HepG2 (cell line): Measurements from ENCODE around the gene CUTC. TPM values are rescaled to one million over a fixed set of nuclear protein-coding genes. Genes with fewer than 3 reads are reported as not detected.

Experiments
- ATAC-seq: fragments of 200-7000 bp; cut with Tn5 transposase; 3 replicates; pipeline ENCODE4 v1.9.1; 2020; ENCODE audit warnings: mild to moderate bottlenecking, moderate library complexity
- BruUV-seq: library from RNA; stranded (reverse); fragments of 400-500 nt; replicated peaks from 2 replicates; lab custom pipeline; 2021; lab: Mats Ljungman, UMichigan
- CTCF ChIA-PET: fragments of 300-600 bp; formaldehyde crosslinking; extraction: SDS; loops from one replicate; lab custom pipeline; 2021; ENCODE audit warnings: low total read pairs, inconsistent platforms, low intra/inter-chr PET ratio; lab: Yijun Ruan, JAX
- POLR2A ChIA-PET: fragments of 350-600 bp; sonication (Branson Sonifier 250); formaldehyde crosslinking; loops from one replicate; lab custom pipeline; 2020; ENCODE audit warnings: antibody characterized with exemption, inconsistent platforms; lab: Yijun Ruan, JAX
- DNase-seq: peaks from one replicate; pipeline ENCODE4 v3.0.0-alpha.2; 2015; ENCODE audit warnings: low spot score
- FAIRE-seq: peaks from 3 replicates; lab custom pipeline; 2011; peaks lifted over from hg19 to GRCh38; lab: Jason Lieb, UNC
- H2AFZ ChIP-seq: one replicate; pipeline ENCODE4 v1.6.1; 2011; ENCODE audit warnings: low read length, inconsistent platforms
- H3K27ac ChIP-seq: fragments of 300-600 bp; 3 replicates; pipeline ENCODE4 v1.8.0; 2011; ENCODE audit warnings: mixed run types, mild to moderate bottlenecking, mixed read lengths, low read length, inconsistent platforms; ENCODE audit not compliant: insufficient read depth; ENCODE audit errors: extremely low read length
- H3K27me3 ChIP-seq, 2 experiments: fragments of 200-600 bp in 1 of 2; 2 replicates in 1 of 2; 3 replicates in 1 of 2; pipeline versions ENCODE4 v1.6.0 to v1.8.0; 2011; ENCODE audit warnings: low read length in 2 of 2, mild to moderate bottlenecking in 2 of 2, moderate library complexity in 2 of 2, inconsistent platforms in 1 of 2; ENCODE audit not compliant: insufficient read depth in 2 of 2, control insufficient read depth in 1 of 2
- H3K36me3 ChIP-seq, 2 experiments: fragments of 200-600 bp in 1 of 2; replicated peaks in 1 of 2; 2 replicates in 1 of 2; 3 replicates in 1 of 2; pipeline versions ENCODE4 v1.5.1 to v1.8.0; 2011; ENCODE audit warnings: low read length in 2 of 2, inconsistent platforms in 1 of 2; ENCODE audit not compliant: insufficient read depth in 2 of 2, control insufficient read depth in 1 of 2
- H3K4me1 ChIP-seq: 2 replicates; pipeline ENCODE4 v1.5.1; 2012; ENCODE audit warnings: low read length, inconsistent platforms; ENCODE audit not compliant: insufficient read depth
- H3K4me2 ChIP-seq: 2 replicates; pipeline ENCODE4 v1.6.0; 2011; ENCODE audit warnings: low read depth, low read length, inconsistent platforms
- H3K4me3 ChIP-seq, 3 experiments: fragments of 200-600 bp in 1 of 3; sonication (generic), shearing (Covaris generic) in 1 of 3; replicated peaks in 1 of 3; 2 replicates each; pipeline ENCODE4 v1.5.1; 2011 to 2016; ENCODE audit warnings: low read length in 3 of 3, inconsistent platforms in 2 of 3, low read depth in 2 of 3, mild to moderate bottlenecking in 2 of 3, control low read depth in 1 of 3, mixed read lengths in 1 of 3; ENCODE audit not compliant: insufficient read depth in 1 of 3
- H3K79me2 ChIP-seq: one replicate; pipeline ENCODE4 v1.6.1; 2011; ENCODE audit warnings: low read length, inconsistent platforms; ENCODE audit not compliant: insufficient read depth
- H3K9ac ChIP-seq: 2 replicates; pipeline ENCODE4 v1.6.0; 2011; ENCODE audit warnings: mild to moderate bottlenecking, low read depth, low read length, inconsistent platforms; ENCODE audit not compliant: insufficient read depth
- H3K9me3 ChIP-seq: 2 replicates; pipeline ENCODE4 v1.5.1; 2012; ENCODE audit warnings: mild to moderate bottlenecking, low read length
- H4K20me1 ChIP-seq: 2 replicates; pipeline ENCODE4 v1.6.0; 2011; ENCODE audit warnings: inconsistent platforms, mild to moderate bottlenecking, low read length, moderate library complexity; ENCODE audit not compliant: insufficient read depth
- BHLHE40 ChIP-seq: IDR thresholded peaks from 2 replicates; pipeline ENCODE4 v1.6.1; 2011; ENCODE audit warnings: low read length, improper control_type of control experiment
- CCDC6 ChIP-seq: sonication (generic); formaldehyde crosslinking; IDR thresholded peaks from 2 replicates; pipeline ENCODE4 v1.8.1; 2022; ENCODE audit warnings: mild to moderate bottlenecking, missing genetic modification reagents, moderate library complexity
- EEA1 ChIP-seq: sonication (generic); formaldehyde crosslinking; IDR thresholded peaks from 2 replicates; pipeline ENCODE4 v1.5.1; 2020; ENCODE audit warnings: mild to moderate bottlenecking, missing genetic modification reagents, borderline replicate concordance
- EHMT2 ChIP-seq: fragments of 200-600 bp; sonication (generic); IDR thresholded peaks from 2 replicates; pipeline ENCODE4 v1.7.0; 2017; ENCODE audit warnings: antibody characterized with exemption, low read depth, low read length, borderline replicate concordance
- FUBP1 ChIP-seq: sonication (generic); formaldehyde crosslinking; IDR thresholded peaks from 2 replicates; pipeline ENCODE4 v1.5.1; 2020; ENCODE audit warnings: missing genetic modification reagents, mild to moderate bottlenecking, borderline replicate concordance
- HDAC2 ChIP-seq: sonication (generic); formaldehyde crosslinking; IDR thresholded peaks from 2 replicates; pipeline ENCODE4 v1.4.0; 2020; ENCODE audit warnings: missing genetic modification reagents
- HOXA3 ChIP-seq: sonication (generic); formaldehyde crosslinking; IDR thresholded peaks from 2 replicates; pipeline ENCODE4 v1.5.0; 2020; ENCODE audit warnings: missing genetic modification reagents
- IRF9 ChIP-seq: sonication (generic); formaldehyde crosslinking; IDR thresholded peaks from 2 replicates; pipeline ENCODE4 v1.8.0; 2022; ENCODE audit warnings: missing genetic modification reagents, mild to moderate bottlenecking, borderline replicate concordance
- JUNB ChIP-seq: sonication (generic); formaldehyde crosslinking; IDR thresholded peaks from 2 replicates; pipeline ENCODE4 v1.8.0; 2022; ENCODE audit warnings: missing genetic modification reagents, mild to moderate bottlenecking, borderline replicate concordance
- MLX ChIP-seq: IDR thresholded peaks from 2 replicates; pipeline ENCODE4 v1.6.1; 2016
- SUZ12 ChIP-seq: fragments of 150-350 bp; IDR thresholded peaks from 2 replicates; pipeline ENCODE4 v1.6.1; 2014; ENCODE audit warnings: low read depth, low read length
- YEATS4 ChIP-seq: sonication (generic); formaldehyde crosslinking; IDR thresholded peaks from 2 replicates; pipeline ENCODE4 v1.4.0; 2020; ENCODE audit warnings: missing genetic modification reagents, borderline replicate concordance
- ZBTB1 ChIP-seq: sonication (generic); formaldehyde crosslinking; IDR thresholded peaks from 2 replicates; pipeline ENCODE4 v1.4.0; 2020; ENCODE audit warnings: missing genetic modification reagents, borderline replicate concordance
- ZNF446 ChIP-seq: sonication (generic); formaldehyde crosslinking; IDR thresholded peaks from 2 replicates; pipeline ENCODE4 v1.5.0; 2020; ENCODE audit warnings: mild to moderate bottlenecking, missing genetic modification reagents
- ZNF546 ChIP-seq: sonication (generic); formaldehyde crosslinking; conservative IDR thresholded peaks from 2 replicates; pipeline ENCODE4 v1.8.1; 2023; ENCODE audit warnings: mild to moderate bottlenecking, missing genetic modification reagents
- ZNF570 ChIP-seq: sonication (generic); formaldehyde crosslinking; IDR thresholded peaks from 2 replicates; pipeline ENCODE4 v1.4.0; 2020; ENCODE audit warnings: mild to moderate bottlenecking, missing genetic modification reagents, borderline replicate concordance
- WGBS: methylation state at CpG from one replicate; pipeline ENCODE4 v1.1.6; 2017; ENCODE audit warnings: low lambda C conversion rate; 5-methylcytosine and 5-hydroxymethylcytosine counted together
- in situ Hi-C: cut with HindIII; loops from 2 replicates; pipeline ENCODE4 v1.10.0; 2017; ENCODE audit warnings: low pct_unique_long_range_greater_than_20kb; ENCODE audit not compliant: extremely low pct_ligation_motif_present
- intact Hi-C: fragments of 100-400 bp; cut with micrococcal nuclease; formaldehyde crosslinking; loops from one replicate; pipeline ENCODE4 v1.10.0; 2022; ENCODE audit not compliant: unreplicated experiment
- polyA plus RNA-seq, 8 experiments: library from polyadenylated mRNA; depleted of rRNA in 3 of 8; stranded (reverse) in 7 of 8; unstranded in 1 of 8; fragments of >200 nt; fragmentation: Illumina TruSeq in 4 of 8; extraction: Trizol in 4 of 8; gene quantifications; 2 replicates each; pipeline versions ENCODE4 v1.2.1 to v1.2.3, GENCODE V29; 2011 to 2016; ENCODE audit warnings: low read depth in 4 of 8, missing spikeins in 1 of 8, mixed read lengths in 1 of 8; ENCODE audit not compliant: insufficient read depth in 1 of 8
- total RNA-seq, 5 experiments: library from RNA; depleted of rRNA; stranded (reverse); fragments of >200 nt; fragmentation: Illumina TruSeq; extraction: Trizol; gene quantifications; 2 replicates each; pipeline ENCODE4 v1.2.3, GENCODE V29; 2016; ENCODE audit warnings: low read depth in 1 of 5
- TF ChIP-seq, protein P1 (sequence below): IDR thresholded peaks from 2 replicates; pipeline ENCODE4 v1.6.1; 2016; ENCODE audit warnings: low read depth
- TF ChIP-seq, protein P2 (sequence below): sonication (generic); formaldehyde crosslinking; IDR thresholded peaks from 2 replicates; pipeline ENCODE4 v1.5.1; 2020; ENCODE audit warnings: missing genetic modification reagents, mild to moderate bottlenecking, borderline replicate concordance

Gene CUTC
- total and polyA plus RNA-seq, 2 of the 13 experiments (the other 11 are each of a cell fraction or from before 2014, with no cell fraction given), result 22.3 to 25.8 TPM

GRCh38 chr10:99754670-99755069 lies 22.6 kb downstream of the CUTC start (continued):
- peak; percentile 68 for TF ChIP-seq YEATS4
- TF ChIP-seq, protein P1, sequence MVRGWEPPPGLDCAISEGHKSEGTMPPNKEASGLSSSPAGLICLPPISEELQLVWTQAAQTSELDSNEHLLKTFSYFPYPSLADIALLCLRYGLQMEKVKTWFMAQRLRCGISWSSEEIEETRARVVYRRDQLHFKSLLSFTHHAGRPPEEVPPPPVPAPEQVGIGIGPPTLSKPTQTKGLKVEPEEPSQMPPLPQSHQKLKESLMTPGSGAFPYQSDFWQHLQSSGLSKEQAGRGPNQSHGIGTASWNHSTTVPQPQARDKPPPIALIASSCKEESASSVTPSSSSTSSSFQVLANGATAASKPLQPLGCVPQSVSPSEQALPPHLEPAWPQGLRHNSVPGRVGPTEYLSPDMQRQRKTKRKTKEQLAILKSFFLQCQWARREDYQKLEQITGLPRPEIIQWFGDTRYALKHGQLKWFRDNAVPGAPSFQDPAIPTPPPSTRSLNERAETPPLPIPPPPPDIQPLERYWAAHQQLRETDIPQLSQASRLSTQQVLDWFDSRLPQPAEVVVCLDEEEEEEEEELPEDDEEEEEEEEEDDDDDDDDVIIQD, result peak; percentile 86; the same call in 1 of the 2 replicates
- TF ChIP-seq FUBP1, result no peak
- TF ChIP-seq ZBTB1 (CRISPR knock-in tag), result no peak
- TF ChIP-seq HOXA3 (CRISPR knock-in tag), result no peak
- TF ChIP-seq BHLHE40, result peak; percentile 47; the same call in 1 of the 2 replicates
- TF ChIP-seq EHMT2, result peak; percentile 44; the same call in 1 of the 2 replicates

DNA sequence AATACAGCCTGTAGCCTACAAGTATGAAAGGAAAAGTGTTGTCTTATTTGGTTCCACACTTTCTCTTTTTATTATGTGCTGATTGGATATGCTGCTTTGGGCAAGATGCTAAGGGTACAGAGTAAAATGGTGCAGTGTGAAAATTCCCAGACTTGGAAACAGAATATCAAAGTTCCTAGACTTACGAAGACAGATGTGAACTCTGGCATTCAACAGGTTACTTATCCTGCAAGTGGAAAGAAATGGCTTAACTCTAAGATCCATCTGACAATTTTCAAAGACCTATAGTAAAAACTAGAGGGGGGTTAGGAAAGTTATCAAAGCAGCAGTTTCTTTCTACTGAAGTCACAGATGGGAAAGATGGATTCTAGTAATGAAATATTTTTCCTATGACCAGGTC lies 24.1 kb downstream of the CUTC start:
- H3K36me3 ChIP-seq, result peaks cover 11 to 35% of the 10 kb centered on the region in 2 experiments; a peak in 4 of 5 replicates
- H4K20me1 ChIP-seq, result no peaks in the 10 kb centered on the region
- H3K4me3 ChIP-seq, result no peak overlapping the region
- H3K27me3 ChIP-seq, result no peaks in the 10 kb centered on the region
- H3K9me3 ChIP-seq, result no peaks in the 10 kb centered on the region
- H3K9ac ChIP-seq, result no peak overlapping the region
- in situ Hi-C loops (no loop called here), intact Hi-C loops (no loop called here)
- no peak overlapping the region for H2AFZ ChIP-seq
- ChIA-PET POLR2A (interaction anchor here (1.8 kb wide), 1 partner anchor 23 kb away, joined by 6 read pairs; no protein-coding TSS in a partner anchor), CTCF (no interaction called here)
- peaks cover 62% of the 10 kb centered on the region for H3K4me1 ChIP-seq
- peak; percentile 12 for FAIRE-seq
- BruUV-seq, result no TSS peak
- no peak overlapping the region for H3K4me2 ChIP-seq
- ATAC-seq, result no peak
- WGBS, result 100% methylated on average over 1 of the region's 1 CpG
- peaks cover 2% of the 10 kb centered on the region for H3K79me2 ChIP-seq
- peak overlapping the region; percentile 78 for H3K27ac ChIP-seq
- no peak for DNase-seq
- TF ChIP-seq JUNB (no peak), CCDC6 (CRISPR knock-in tag) (no peak), ZNF446 (no peak), SUZ12 (no peak), HDAC2 (CRISPR knock-in tag) (no peak), EEA1 (no peak), ZNF546 (no peak), IRF9 (CRISPR knock-in tag) (no peak), MLX (no peak), ZNF570 (CRISPR knock-in tag) (no peak)
- TF ChIP-seq, protein P2, sequence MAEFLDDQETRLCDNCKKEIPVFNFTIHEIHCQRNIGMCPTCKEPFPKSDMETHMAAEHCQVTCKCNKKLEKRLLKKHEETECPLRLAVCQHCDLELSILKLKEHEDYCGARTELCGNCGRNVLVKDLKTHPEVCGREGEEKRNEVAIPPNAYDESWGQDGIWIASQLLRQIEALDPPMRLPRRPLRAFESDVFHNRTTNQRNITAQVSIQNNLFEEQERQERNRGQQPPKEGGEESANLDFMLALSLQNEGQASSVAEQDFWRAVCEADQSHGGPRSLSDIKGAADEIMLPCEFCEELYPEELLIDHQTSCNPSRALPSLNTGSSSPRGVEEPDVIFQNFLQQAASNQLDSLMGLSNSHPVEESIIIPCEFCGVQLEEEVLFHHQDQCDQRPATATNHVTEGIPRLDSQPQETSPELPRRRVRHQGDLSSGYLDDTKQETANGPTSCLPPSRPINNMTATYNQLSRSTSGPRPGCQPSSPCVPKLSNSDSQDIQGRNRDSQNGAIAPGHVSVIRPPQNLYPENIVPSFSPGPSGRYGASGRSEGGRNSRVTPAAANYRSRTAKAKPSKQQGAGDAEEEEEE (CRISPR knock-in tag), result no peak
